HG03095 (cell line): ENCODE data around the gene CEBPZ.
A peak's percentile ranks its signal among the peaks of the same experiment; 100 is the strongest.
"Not testable (repeated sequence)": the region's sequence is repeated elsewhere in the genome, so short reads cannot be mapped to it uniquely, and the experiment has no call there.

Experiments
- ATAC-seq: cut with Tn5 transposase; IDR thresholded peaks from one replicate; pipeline ENCODE4 v1.9.1; 2021; ENCODE audit warnings: moderate library complexity; ENCODE audit not compliant: unreplicated experiment

CEBPZ gene

GRCh38 chr2:37231241-37232130 lies at the start of gene CEBPZ, which contains the start of gene NDUFAF7:
TSS of gene CEBPZ (minus strand) at chr2:37231596. CDS start at chr2:37231567, 29 bp downstream.
TSS of gene NDUFAF7 (plus strand) at chr2:37231658. CDS start at chr2:37231706, 48 bp downstream.
- ATAC-seq, result peak; percentile 92

- ATAC-seq, result no peak
Observed at GRCh38 chr2:37276291-37276690, 44.9 kb upstream of the CEBPZ start.

GRCh38 chr2:37274359-37274965 lies 43.1 kb upstream of the CEBPZ start:
- ATAC-seq, result no peak

DNA sequence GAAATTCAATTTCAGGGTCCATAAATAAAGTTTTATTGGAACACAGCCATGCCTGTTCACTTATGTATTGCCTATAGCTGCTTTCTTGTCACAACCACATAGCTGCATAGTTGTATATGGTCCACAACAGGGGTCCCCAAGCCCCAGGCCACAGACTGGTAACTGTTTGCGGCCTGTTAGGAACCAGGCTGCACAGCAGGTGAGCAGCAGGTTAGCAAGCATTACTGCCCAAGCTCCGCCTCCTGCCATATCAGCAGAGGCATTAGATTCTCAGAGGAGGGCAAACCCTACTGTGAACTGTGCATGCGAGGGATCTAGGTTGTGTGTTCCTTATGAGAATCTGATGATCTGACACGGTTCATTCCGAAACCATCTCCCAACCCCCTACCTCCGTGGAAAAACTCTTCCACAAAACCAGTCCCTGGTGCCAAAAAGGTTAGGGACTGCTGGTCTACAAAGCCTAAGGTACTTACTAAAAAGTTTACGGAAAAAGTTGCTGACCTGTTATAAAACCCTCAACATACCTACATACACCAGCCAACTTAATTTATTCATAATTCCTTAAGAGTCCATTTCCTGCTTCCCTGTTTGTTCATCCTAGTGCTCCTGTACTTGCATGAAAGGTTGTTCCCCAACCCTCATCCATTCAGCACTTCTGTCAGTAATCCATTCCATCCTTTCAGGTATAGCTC lies 40.1 kb upstream of the CEBPZ start:
- ATAC-seq, result no peak

DNA sequence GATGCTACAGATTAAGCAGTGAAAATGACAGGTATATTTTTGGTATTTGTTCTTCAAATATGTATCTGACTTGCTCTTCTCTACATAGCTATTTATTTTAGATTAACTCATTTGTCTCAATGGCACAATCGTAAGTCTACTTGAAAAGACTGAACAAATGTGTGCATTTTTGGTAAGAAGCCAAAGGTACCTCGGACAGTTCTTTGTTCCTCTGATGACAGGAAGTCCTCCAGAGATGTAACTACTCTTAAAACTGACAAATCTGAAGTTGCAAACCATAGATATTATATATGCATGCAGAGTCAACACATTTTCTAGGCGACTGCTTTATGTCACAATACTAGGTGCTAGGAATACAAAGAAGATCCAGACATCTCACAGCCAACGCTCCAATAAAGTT lies 36.7 kb upstream of the CEBPZ start:
- ATAC-seq, result no peak

DNA sequence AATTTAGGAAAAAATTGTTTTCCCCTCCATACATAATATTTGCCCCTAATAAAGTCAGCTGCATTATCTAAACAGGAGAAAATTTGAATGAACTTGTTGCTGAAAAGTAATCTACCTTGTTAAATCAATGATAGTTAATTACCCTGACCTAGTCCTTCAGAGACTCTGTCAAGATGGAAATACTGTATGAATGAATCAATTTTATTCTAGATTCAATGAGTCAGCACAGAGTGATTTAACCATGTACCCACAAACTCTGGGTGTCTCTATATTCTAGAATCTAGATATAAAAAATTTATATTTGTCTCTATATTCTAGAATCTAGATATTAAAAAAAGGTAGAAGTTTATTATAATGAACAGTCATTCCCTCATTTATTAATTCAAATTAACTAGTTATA lies 36.3 kb upstream of the CEBPZ start:
- no peak for ATAC-seq

DNA sequence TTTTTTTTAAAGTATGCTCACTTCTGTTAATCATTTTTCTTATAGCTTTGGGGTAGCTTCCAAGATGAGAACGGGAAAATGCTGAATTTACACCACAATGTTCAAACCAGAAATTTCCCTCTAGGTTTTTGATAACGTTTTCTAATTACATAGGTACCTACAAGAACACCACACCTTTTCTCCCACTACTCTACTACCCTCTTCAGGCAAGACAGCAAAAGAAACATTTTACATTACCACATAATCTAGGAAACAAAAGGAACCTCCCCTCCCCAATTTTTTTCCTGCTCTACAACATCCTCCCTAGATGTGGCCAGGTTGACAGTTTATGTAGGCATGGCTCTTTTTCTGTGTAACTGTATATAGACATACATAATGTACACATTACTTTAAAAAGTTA lies 32.4 kb upstream of the CEBPZ start:
- no peak for ATAC-seq

GRCh38 chr2:37262522-37262921 lies 31.1 kb upstream of the CEBPZ start:
- no peak for ATAC-seq

- ATAC-seq, result no peak
Observed at GRCh38 chr2:37250869-37251740, 19.7 kb upstream of the CEBPZ start.

GRCh38 chr2:37246205-37246604 lies 14.8 kb upstream of the CEBPZ start:
- no peak for ATAC-seq

GRCh38 chr2:37244755-37245154 lies 13.4 kb upstream of the CEBPZ start:
- no peak for ATAC-seq

GRCh38 chr2:37244017-37244416 lies 12.6 kb upstream of the CEBPZ start:
- peak; percentile 94 for ATAC-seq

- ATAC-seq, result no peak
Observed at GRCh38 chr2:37243435-37243834, 12.0 kb upstream of the CEBPZ start.

- ATAC-seq, result no peak
Observed at GRCh38 chr2:37232131-37232933, 936 bp upstream of the CEBPZ start.

DNA sequence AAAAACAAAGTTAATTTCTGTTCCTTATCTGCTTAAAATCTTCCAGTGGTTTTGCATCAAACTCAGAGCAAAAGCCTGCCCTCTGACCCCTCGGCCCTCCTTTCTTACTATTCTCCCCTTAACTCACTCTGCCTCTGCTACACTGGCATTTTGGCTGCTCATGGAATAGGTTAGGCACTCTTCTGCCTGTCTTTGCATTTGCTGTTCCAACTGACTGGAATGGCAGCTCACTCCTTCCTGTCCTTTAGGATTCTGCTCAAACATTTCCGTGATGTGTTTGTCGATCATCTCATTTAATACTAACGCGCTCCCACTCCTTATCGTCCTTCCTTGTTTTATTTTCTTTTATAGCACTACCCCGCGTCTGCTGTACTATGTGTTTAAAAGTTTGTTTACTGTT lies 815 bp downstream of the CEBPZ start:
- no peak for ATAC-seq

DNA sequence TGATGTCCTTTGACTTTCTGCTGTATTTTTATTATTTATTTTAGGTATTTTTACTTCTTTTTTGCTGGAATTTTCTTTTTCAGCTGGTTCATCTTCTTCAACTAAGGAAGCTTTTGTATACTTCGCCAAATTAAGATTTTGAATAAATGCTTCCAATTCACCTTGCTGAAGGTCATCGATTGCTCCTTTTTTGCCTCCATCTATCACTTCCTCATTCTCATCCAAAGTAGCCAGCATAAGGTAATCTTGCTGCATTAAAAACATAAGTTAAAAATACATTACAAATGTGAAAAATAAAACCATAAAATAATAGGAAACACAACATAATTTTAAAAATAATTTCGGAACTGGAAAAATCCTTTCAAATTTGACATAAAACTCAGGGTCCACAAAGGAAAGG lies 2.6 kb downstream of the CEBPZ start:
- ATAC-seq, result no peak

- no peak for ATAC-seq
Observed at GRCh38 chr2:37226863-37227262, 4.5 kb downstream of the CEBPZ start.

DNA sequence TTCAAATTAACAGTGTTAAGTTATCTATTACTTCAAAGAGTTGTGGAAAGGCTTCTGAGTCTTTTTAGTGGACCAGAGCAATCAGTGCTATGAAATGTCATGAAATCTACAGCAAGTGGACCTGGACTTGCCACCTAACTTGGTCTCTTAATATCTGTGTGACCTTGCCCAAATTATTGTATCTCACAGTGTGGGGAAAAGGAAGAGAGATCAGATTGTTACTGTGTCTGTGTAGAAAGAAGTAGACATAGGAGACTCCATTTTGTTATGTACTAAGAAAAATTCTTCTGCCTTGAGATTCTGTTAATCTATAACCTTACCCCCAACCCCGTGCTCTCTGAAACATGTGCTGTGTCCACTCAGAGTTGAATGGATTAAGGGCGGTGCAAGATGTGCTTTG lies 6.3 kb downstream of the CEBPZ start:
- not testable (repeated sequence) for ATAC-seq

GRCh38 chr2:37224063-37224462 lies 7.3 kb downstream of the CEBPZ start:
- no peak for ATAC-seq

- ATAC-seq, result no peak
Observed at GRCh38 chr2:37223131-37223530, 8.3 kb downstream of the CEBPZ start.
